SK-N-SH (cell line): ENCODE data around the gene COMT. TPM values are rescaled to one million over a fixed set of nuclear protein-coding genes. Genes with fewer than 3 reads are reported as not detected.

ENCODE experiments used
- CTCF ChIA-PET: fragments of 300-600, 350-600 bp; formaldehyde crosslinking; extraction: SDS; loops from one replicate; lab custom pipeline; 2021; lab: Yijun Ruan, JAX
- POLR2A ChIA-PET: fragments of 350-600 bp; sonication (Branson Sonifier 250); formaldehyde crosslinking; extraction: SDS; loops from one replicate; lab custom pipeline; 2020; ENCODE audit warnings: antibody characterized with exemption, inconsistent platforms; lab: Yijun Ruan, JAX
- DNase-seq: peaks from one replicate; pipeline ENCODE4 v3.0.0; 2012
- H2AFZ ChIP-seq: fragments of 200-600 bp; sonication (generic); 2 replicates; pipeline ENCODE4 v1.8.1; 2016; ENCODE audit warnings: antibody characterized with exemption, mild to moderate bottlenecking, low read depth
- H3F3A ChIP-seq: fragments of 200-600 bp; sonication (generic); replicated peaks from 2 replicates; pipeline ENCODE3; 2016; ENCODE audit warnings: antibody characterized with exemption, mild to moderate bottlenecking; ENCODE audit not compliant: insufficient read depth
- H3K27ac ChIP-seq, 2 experiments: fragments of 200-500 bp in 1 of 2; fragments of 200-600 bp in 1 of 2; sonication (Bioruptor generic) in 1 of 2; sonication (generic), shearing (Covaris generic) in 1 of 2; 2 replicates each; pipeline versions ENCODE4 v1.5.1 to v1.6.1; 2014 to 2016; ENCODE audit warnings: low read depth in 2 of 2, inconsistent platforms in 1 of 2, low read length in 1 of 2, mild to moderate bottlenecking in 1 of 2, mixed read lengths in 1 of 2
- H3K27me3 ChIP-seq: fragments of 200-600 bp; sonication (generic), shearing (Covaris generic); 2 replicates; pipeline ENCODE4 v1.6.1; 2016; ENCODE audit warnings: mixed run types; ENCODE audit not compliant: insufficient read depth
- H3K36me3 ChIP-seq, 2 experiments: fragments of 200-500 bp in 1 of 2; fragments of 200-600 bp in 1 of 2; sonication (Bioruptor generic) in 1 of 2; sonication (generic) in 1 of 2; replicated peaks in 1 of 2; 2 replicates each; pipeline versions ENCODE3 to v1.5.1; 2014 to 2016; ENCODE audit warnings: low read length in 1 of 2, mild to moderate bottlenecking in 1 of 2; ENCODE audit not compliant: insufficient read depth in 2 of 2, control insufficient read depth in 1 of 2
- H3K4me1 ChIP-seq, 2 experiments: fragments of 200-500 bp in 1 of 2; fragments of 200-600 bp in 1 of 2; sonication (Bioruptor generic) in 1 of 2; sonication (generic), shearing (Covaris generic) in 1 of 2; 2 replicates each; pipeline versions ENCODE4 v1.5.1 to v1.6.1; 2014 to 2016; ENCODE audit warnings: low read depth in 1 of 2, low read length in 1 of 2, mixed run types in 1 of 2; ENCODE audit not compliant: insufficient read depth in 2 of 2, control insufficient read depth in 1 of 2
- H3K4me2 ChIP-seq: fragments of 200-600 bp; sonication (generic), shearing (Covaris generic); 2 replicates; pipeline ENCODE4 v1.6.1; 2017; ENCODE audit warnings: mixed run types
- H3K4me3 ChIP-seq, 2 experiments: fragments of 200-500 bp in 1 of 2; fragments of 200-600 bp in 1 of 2; sonication (Bioruptor generic) in 1 of 2; sonication (generic), shearing (Covaris generic) in 1 of 2; 2 replicates each; pipeline versions ENCODE4 v1.5.1 to v1.8.1; 2014 to 2016; ENCODE audit warnings: low read depth in 2 of 2, inconsistent platforms in 1 of 2, low read length in 1 of 2, mild to moderate bottlenecking in 1 of 2, mixed read lengths in 1 of 2, moderate library complexity in 1 of 2
- H3K79me2 ChIP-seq: fragments of 200-600 bp; sonication (generic); 2 replicates; pipeline ENCODE4 v1.8.1; 2017; ENCODE audit warnings: mild to moderate bottlenecking; ENCODE audit not compliant: insufficient read depth
- H3K9ac ChIP-seq: fragments of 200-600 bp; sonication (generic); 2 replicates; pipeline ENCODE4 v1.6.1; 2017; ENCODE audit warnings: mixed run types
- H3K9me2 ChIP-seq: fragments of 200-600 bp; sonication (generic); 2 replicates; pipeline ENCODE4 v1.6.1; 2017; ENCODE audit warnings: mixed run types
- H3K9me3 ChIP-seq: fragments of 200-600 bp; sonication (generic); 2 replicates; pipeline ENCODE4 v1.6.1; 2017; ENCODE audit warnings: mixed run types, mild to moderate bottlenecking, moderate library complexity
- H4K20me1 ChIP-seq: fragments of 200-600 bp; sonication (generic); 2 replicates; pipeline ENCODE4 v1.6.1; 2017; ENCODE audit warnings: mild to moderate bottlenecking, mixed run types; ENCODE audit not compliant: insufficient read depth
- ELF1 ChIP-seq: IDR thresholded peaks from 2 replicates; pipeline ENCODE4 v1.4.0; 2012
- EP300 ChIP-seq, 2 experiments: IDR thresholded peaks; 2 replicates each; pipeline versions ENCODE4 v1.4.0 to v1.6.1; 2012; ENCODE audit warnings: borderline replicate concordance in 1 of 2, low read depth in 1 of 2, low read length in 1 of 2
- FOSL2 ChIP-seq: IDR thresholded peaks from 2 replicates; pipeline ENCODE4 v1.4.0; 2012; ENCODE audit warnings: low read depth, mild to moderate bottlenecking, moderate library complexity, borderline replicate concordance
- FOXJ3 ChIP-seq: sonication (generic); formaldehyde crosslinking; IDR thresholded peaks from 2 replicates; pipeline ENCODE4 v1.5.1; 2020; ENCODE audit warnings: mild to moderate bottlenecking, missing genetic modification reagents
- GABPA ChIP-seq: IDR thresholded peaks from 2 replicates; pipeline ENCODE4 v1.4.0; 2012; ENCODE audit warnings: low read depth, mild to moderate bottlenecking
- JUND ChIP-seq: IDR thresholded peaks from 2 replicates; pipeline ENCODE4 v1.4.0; 2012
- MEF2A ChIP-seq: IDR thresholded peaks from 2 replicates; pipeline ENCODE4 v1.4.0; 2012; ENCODE audit warnings: low read depth, borderline replicate concordance
- MXI1 ChIP-seq: IDR thresholded peaks from 2 replicates; pipeline ENCODE4 v1.6.1; 2012; ENCODE audit warnings: mild to moderate bottlenecking, low read depth, low read length, improper control_type of control experiment
- NRF1 ChIP-seq: IDR thresholded peaks from 2 replicates; pipeline ENCODE4 v1.6.1; 2012; ENCODE audit warnings: low read depth, mild to moderate bottlenecking, low read length
- POLR2AphosphoS5 ChIP-seq: IDR thresholded peaks from 2 replicates; pipeline ENCODE4 v1.6.1; 2012; ENCODE audit warnings: low read depth, low read length
- RAD21 ChIP-seq: IDR thresholded peaks from 2 replicates; pipeline ENCODE4 v1.6.1; 2012; ENCODE audit warnings: mild to moderate bottlenecking, low read length
- RCOR1 ChIP-seq: fragments of 150-350 bp; IDR thresholded peaks from 2 replicates; pipeline ENCODE4 v1.6.1; 2017; ENCODE audit warnings: antibody characterized with exemption, low read length
- REST ChIP-seq: IDR thresholded peaks from 2 replicates; pipeline ENCODE4 v1.6.1; 2012; ENCODE audit warnings: mild to moderate bottlenecking, low read depth, low read length, moderate library complexity
- RFX5 ChIP-seq: IDR thresholded peaks from 2 replicates; pipeline ENCODE4 v1.6.1; 2012; ENCODE audit warnings: mild to moderate bottlenecking, improper control_type of control experiment, low read length
- TAF1 ChIP-seq: IDR thresholded peaks from 2 replicates; pipeline ENCODE4 v1.6.1; 2012; ENCODE audit warnings: low read depth, mild to moderate bottlenecking, low read length, moderate library complexity, borderline replicate concordance
- WGBS: methylation state at CpG from one replicate; pipeline ENCODE4 v1.1.6; 2017; ENCODE audit warnings: low lambda C conversion rate; 5-methylcytosine and 5-hydroxymethylcytosine counted together
- polyA plus RNA-seq, 3 experiments: library from polyadenylated mRNA; depleted of rRNA; stranded (reverse); fragments of >200 nt; gene quantifications; 2 replicates each; pipeline ENCODE4 v1.2.3, GENCODE V29; 2012
- TF ChIP-seq, protein P1 (sequence below): IDR thresholded peaks from 2 replicates; pipeline ENCODE4; 2012

Gene COMT
- polyA plus RNA-seq, 1 of the 3 experiments (the other 2 are of a cell fraction) = 343 TPM

DNA sequence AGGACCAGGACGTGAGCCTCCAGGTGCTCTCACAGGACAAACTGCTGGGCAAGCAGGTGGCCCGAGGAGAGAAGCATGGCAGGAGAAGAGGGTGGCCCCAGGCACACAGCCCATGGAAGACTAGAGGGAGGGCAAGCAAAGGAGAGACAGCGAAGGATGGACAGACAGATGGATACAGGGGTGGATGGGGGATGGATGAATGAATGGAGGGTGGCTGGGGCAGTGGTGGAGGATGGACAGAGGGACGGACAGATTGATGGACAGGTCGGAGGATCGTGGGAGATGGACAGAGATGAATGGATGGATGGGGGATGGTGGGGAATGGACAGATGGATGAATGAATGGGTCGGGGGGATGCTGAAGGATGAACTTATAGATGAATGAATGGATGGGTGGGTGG lies 52.4 kb downstream of the COMT start:
- Histone ChIP-seq H3K4me3 (no peak overlapping the region), H3K9me2 (no peaks in the 10 kb centered on the region), H3K79me2 (no peaks in the 10 kb centered on the region), H3K9me3 (no peaks in the 10 kb centered on the region), H3K27ac (no peak overlapping the region), H2AFZ (no peak overlapping the region), H3K27me3 (no peaks in the 10 kb centered on the region), H3K4me1 (peaks cover 0 to 85% of the 10 kb centered on the region in 2 experiments; a peak in 2 of 4 replicates), H3K9ac (no peak overlapping the region), H3K36me3 (no peaks in the 10 kb centered on the region), H3K4me2 (no peak overlapping the region), H3F3A (no peaks in the 10 kb centered on the region), H4K20me1 (no peaks in the 10 kb centered on the region)
- TF ChIP-seq RAD21 (no peak), FOXJ3 (CRISPR knock-in tag) (no peak)
- 93% methylated on average over 7 of the region's 7 CpGs for WGBS
- DNase-seq = no peak
- ChIA-PET POLR2A (no interaction called here), CTCF (no interaction called here)

GRCh38 chr22:19994851-19995610 lies 53.5 kb downstream of the COMT start:
- H3K36me3 ChIP-seq = no peaks in the 10 kb centered on the region
- no peaks in the 10 kb centered on the region for H3F3A ChIP-seq
- CTCF ChIA-PET = interaction anchor here (1.1 to 5.5 kb wide), 3 partner anchors 17 to 26 kb away, joined by 4 to 70 read pairs (median 7); partner anchors contain the start of gene TANGO2
- H3K4me1 ChIP-seq = peaks cover 0 to 85% of the 10 kb centered on the region in 2 experiments; a peak in 2 of 4 replicates
- H4K20me1 ChIP-seq = no peaks in the 10 kb centered on the region
- H3K4me3 ChIP-seq = no peak overlapping the region
- DNase-seq = no peak
- H3K27me3 ChIP-seq = no peaks in the 10 kb centered on the region
- H3K27ac ChIP-seq = peak overlapping the region; percentile 47 to 97
- no peaks in the 10 kb centered on the region for H3K79me2 ChIP-seq
- no peak for TF ChIP-seq POLR2AphosphoS5
- TF ChIP-seq JUND = no peak
- TF ChIP-seq GABPA = no peak
- TF ChIP-seq RCOR1 = no peak
- TF ChIP-seq, protein P1, sequence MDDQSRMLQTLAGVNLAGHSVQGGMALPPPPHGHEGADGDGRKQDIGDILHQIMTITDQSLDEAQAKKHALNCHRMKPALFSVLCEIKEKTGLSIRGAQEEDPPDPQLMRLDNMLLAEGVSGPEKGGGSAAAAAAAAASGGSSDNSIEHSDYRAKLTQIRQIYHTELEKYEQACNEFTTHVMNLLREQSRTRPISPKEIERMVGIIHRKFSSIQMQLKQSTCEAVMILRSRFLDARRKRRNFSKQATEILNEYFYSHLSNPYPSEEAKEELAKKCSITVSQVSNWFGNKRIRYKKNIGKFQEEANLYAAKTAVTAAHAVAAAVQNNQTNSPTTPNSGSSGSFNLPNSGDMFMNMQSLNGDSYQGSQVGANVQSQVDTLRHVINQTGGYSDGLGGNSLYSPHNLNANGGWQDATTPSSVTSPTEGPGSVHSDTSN = no peak
- no peak for TF ChIP-seq RAD21
- no peak for TF ChIP-seq MEF2A
- TF ChIP-seq ELF1 = no peak
- no peak for TF ChIP-seq NRF1
- no peak for TF ChIP-seq MXI1
- TF ChIP-seq RFX5 = no peak
- TF ChIP-seq FOXJ3 (CRISPR knock-in tag) = no peak
- no peak for TF ChIP-seq EP300 (IDR thresholded peaks at IDR 0.05; ENCODE audit: borderline replicate concordance in 1 of 2, low read depth in 1 of 2, low read length in 1 of 2)
- no peak for TF ChIP-seq FOSL2
- no peak for TF ChIP-seq TAF1
- no peak for TF ChIP-seq REST
- TF ChIP-seq, all 33 proteins: peak for 0
- WGBS = 79% methylated on average over 11 of the region's 12 CpGs
- Histone ChIP-seq H2AFZ (no peak overlapping the region), H3K9ac (0 out of 2 replicates have a peak overlapping the region, but pooled peaks have one; percentile 18), H3K9me2 (no peaks in the 10 kb centered on the region), H3K9me3 (no peaks in the 10 kb centered on the region), H3K4me2 (peak overlapping the region; percentile 17; the same call in 1 of the 2 replicates)
- POLR2A ChIA-PET = no interaction called here
